ENCODE measurements around the gene CFAP45. TPM values are rescaled to one million over a fixed set of nuclear protein-coding genes. Genes with fewer than 3 reads are reported as not detected.

Gene CFAP45
- total and polyA plus RNA-seq, 2 experiments from 2014 or later = 0.36 TPM; not detected in 1

- no peak for TF ChIP-seq ETS1 (IDR thresholded peaks at IDR 0.05)
- TF ChIP-seq NANOG (IDR thresholded peaks at IDR 0.05; ENCODE audit: borderline replicate concordance) = no peak
- no peak for TF ChIP-seq ZNF462 (CRISPR knock-in tag; IDR thresholded peaks at IDR 0.05)
- no peak for TF ChIP-seq CTCF (conservative IDR thresholded peaks at IDR 0.05; ENCODE audit: low read depth in 2 of 2)
These were observed 52.7 kb downstream of the CFAP45 start (continued) for GRCh38 chr1:159847231-159847630.

GRCh38 chr1:159845751-159846629 lies 54.0 kb downstream of the CFAP45 start:
- no peak overlapping the region for H3K27ac Mint-ChIP-seq
- H3K4me2 ChIP-seq = no peak overlapping the region
- peaks cover 3% of the 10 kb centered on the region for H3K27me3 Mint-ChIP-seq (ENCODE audit: insufficient read depth, low read depth, poor library complexity)
- no peak overlapping the region for H2AFZ ChIP-seq
- DNase-seq (ENCODE audit: low spot score) = no peak
- H3K4me1 Mint-ChIP-seq = peaks cover 6% of the 10 kb centered on the region
- no peaks in the 10 kb centered on the region for H3K79me2 ChIP-seq (replicated peaks; ENCODE audit: insufficient read depth)
- H3K9me3 Mint-ChIP-seq = no peaks in the 10 kb centered on the region
- no peaks in the 10 kb centered on the region for H3F3A ChIP-seq (replicated peaks; ENCODE audit: low read depth)
- no peaks in the 10 kb centered on the region for H3K27me3 ChIP-seq (ENCODE audit: insufficient read depth)
- H3K36me3 ChIP-seq (ENCODE audit: insufficient read depth) = no peaks in the 10 kb centered on the region
- H4K20me1 ChIP-seq (replicated peaks; ENCODE audit: insufficient read depth) = no peaks in the 10 kb centered on the region
- no peaks in the 10 kb centered on the region; the same call in 1 of the 2 replicates for H3K9me2 ChIP-seq (ENCODE audit: insufficient read depth)
- no peak overlapping the region for H3K4me3 ChIP-seq
- no peak for ATAC-seq
- no peak overlapping the region for H3K27ac ChIP-seq (ENCODE audit: low read depth)
- H3K4me1 ChIP-seq (ENCODE audit: insufficient read depth) = no peaks in the 10 kb centered on the region; the same call in 1 of the 2 replicates
- H3K4me3 Mint-ChIP-seq = no peak overlapping the region
- no peaks in the 10 kb centered on the region for H3K36me3 Mint-ChIP-seq (ENCODE audit: low read depth)
- no peak for TF ChIP-seq ETS1 (IDR thresholded peaks at IDR 0.05)

Data from GM23338 (cell line).